ENCODE data around the gene KRT6C. TPM values are rescaled to one million over a fixed set of nuclear protein-coding genes. Genes with fewer than 3 reads are reported as not detected.

The KRT6C gene
- total RNA-seq, 2 experiments from 2014 or later = not detected

DNA sequence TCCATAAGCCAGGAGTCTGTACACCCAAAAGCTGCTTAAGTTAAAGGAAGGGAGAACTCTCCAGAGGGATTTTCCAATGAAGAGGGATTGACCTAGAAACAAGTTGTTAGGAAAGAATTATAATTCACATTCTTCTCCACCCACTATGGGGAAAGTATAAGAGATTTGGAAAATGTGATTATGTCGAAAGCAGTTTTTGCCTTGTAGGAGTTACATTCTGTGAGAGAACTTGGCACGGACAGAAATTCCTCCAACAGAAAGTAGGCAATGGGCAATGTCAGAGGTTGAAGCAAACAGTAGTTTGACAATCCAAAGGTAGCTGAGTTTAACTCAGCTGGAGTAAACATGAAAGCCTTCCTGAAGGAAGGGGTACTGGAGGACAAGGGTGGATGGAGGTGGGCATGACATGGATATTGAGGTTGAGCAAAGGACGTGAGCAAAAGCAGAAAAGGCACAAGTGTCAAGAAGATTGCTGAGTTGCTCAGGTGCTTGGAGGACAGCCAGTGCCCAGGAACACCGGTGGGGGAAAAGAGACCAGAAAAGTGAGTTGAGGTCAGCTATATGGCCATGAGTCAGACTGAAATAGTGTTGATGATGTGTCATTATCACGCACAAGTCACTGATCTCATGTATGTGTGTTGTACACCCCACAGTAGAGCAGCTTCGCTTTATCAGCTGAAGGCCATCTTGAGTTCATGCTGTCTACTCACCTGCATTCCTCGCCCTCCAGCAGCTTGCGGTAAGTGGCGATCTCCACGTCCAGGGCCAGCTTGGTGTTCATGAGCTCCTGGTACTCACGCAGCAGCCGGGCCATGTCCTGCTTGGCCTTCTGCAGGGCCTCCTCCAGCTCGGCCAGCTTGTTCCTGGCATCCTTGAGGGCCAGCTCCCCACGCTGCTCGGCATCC, 42.6 kb upstream of the KRT6C start:
- TF ChIP-seq, protein P1, sequence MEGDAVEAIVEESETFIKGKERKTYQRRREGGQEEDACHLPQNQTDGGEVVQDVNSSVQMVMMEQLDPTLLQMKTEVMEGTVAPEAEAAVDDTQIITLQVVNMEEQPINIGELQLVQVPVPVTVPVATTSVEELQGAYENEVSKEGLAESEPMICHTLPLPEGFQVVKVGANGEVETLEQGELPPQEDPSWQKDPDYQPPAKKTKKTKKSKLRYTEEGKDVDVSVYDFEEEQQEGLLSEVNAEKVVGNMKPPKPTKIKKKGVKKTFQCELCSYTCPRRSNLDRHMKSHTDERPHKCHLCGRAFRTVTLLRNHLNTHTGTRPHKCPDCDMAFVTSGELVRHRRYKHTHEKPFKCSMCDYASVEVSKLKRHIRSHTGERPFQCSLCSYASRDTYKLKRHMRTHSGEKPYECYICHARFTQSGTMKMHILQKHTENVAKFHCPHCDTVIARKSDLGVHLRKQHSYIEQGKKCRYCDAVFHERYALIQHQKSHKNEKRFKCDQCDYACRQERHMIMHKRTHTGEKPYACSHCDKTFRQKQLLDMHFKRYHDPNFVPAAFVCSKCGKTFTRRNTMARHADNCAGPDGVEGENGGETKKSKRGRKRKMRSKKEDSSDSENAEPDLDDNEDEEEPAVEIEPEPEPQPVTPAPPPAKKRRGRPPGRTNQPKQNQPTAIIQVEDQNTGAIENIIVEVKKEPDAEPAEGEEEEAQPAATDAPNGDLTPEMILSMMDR (IDR thresholded peaks at IDR 0.05) = no peak
- CTCF ChIA-PET = interaction anchor here (0.5 kb wide), 1 partner anchor 172 kb away, joined by 3 read pairs; no protein-coding TSS in a partner anchor
- Mint-ChIP-seq H3K4me1 (ENCODE audit: low read depth) (no peaks in the 10 kb centered on the region), H3K27me3 (peaks cover 6% of the 10 kb centered on the region), H3K27ac (no peak overlapping the region), H3K36me3 (ENCODE audit: low read depth) (no peaks in the 10 kb centered on the region), H3K9me3 (peaks cover 6% of the 10 kb centered on the region), H3K4me3 (no peak overlapping the region)
- ATAC-seq (no peak), DNase-seq (no peak)
- intact Hi-C loops (cut with micrococcal nuclease) = no loop called here
- POLR2A ChIA-PET = no interaction called here

- CTCF ChIA-PET = no interaction called here
- peaks cover 6% of the 10 kb centered on the region for H3K9me3 Mint-ChIP-seq
- ATAC-seq (no peak), DNase-seq (no peak)
- no peak overlapping the region for H3K27ac Mint-ChIP-seq
- peaks cover 6% of the 10 kb centered on the region for H3K27me3 Mint-ChIP-seq
- intact Hi-C loops (cut with micrococcal nuclease) = no loop called here
- no peaks in the 10 kb centered on the region for H3K36me3 Mint-ChIP-seq (ENCODE audit: low read depth)
- H3K4me3 Mint-ChIP-seq = no peak overlapping the region
- TF ChIP-seq, protein P1 (IDR thresholded peaks at IDR 0.05) = no peak
- H3K4me1 Mint-ChIP-seq (ENCODE audit: low read depth) = no peaks in the 10 kb centered on the region
- POLR2A ChIA-PET = no interaction called here
These were observed 41.7 kb upstream of the KRT6C start for GRCh38 chr12:52515319-52515646.

- Mint-ChIP-seq H3K27ac (no peak overlapping the region), H3K27me3 (peaks cover 9% of the 10 kb centered on the region), H3K4me3 (no peak overlapping the region), H3K4me1 (ENCODE audit: low read depth) (no peaks in the 10 kb centered on the region), H3K9me3 (peaks cover 6% of the 10 kb centered on the region), H3K36me3 (ENCODE audit: low read depth) (no peaks in the 10 kb centered on the region)
- intact Hi-C loops (cut with micrococcal nuclease) = no loop called here
- POLR2A ChIA-PET = no interaction called here
- no peak for DNase-seq
- CTCF ChIA-PET = no interaction called here
- ATAC-seq = no peak
- TF ChIP-seq, protein P1 (IDR thresholded peaks at IDR 0.05) = no peak
These were observed 41.1 kb upstream of the KRT6C start for GRCh38 chr12:52514471-52515318.

DNA sequence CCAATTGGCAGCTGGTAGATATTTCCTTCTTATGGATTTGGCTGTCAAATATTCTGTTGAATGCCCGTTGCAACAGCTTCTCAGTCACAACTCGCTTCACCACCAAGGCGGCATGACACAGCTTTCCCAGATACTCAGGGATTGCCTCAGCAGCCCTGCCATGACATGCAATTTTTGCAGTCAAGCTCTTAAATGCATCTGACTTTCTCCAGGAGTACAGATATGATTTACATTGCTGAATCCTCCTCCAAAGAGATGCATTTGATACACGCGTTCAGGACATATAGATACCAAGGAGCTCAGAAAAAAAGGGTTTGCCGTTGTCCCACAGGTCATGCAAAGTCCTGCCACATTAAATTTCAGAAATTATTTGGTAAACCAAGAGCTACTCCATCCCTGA, 40.1 kb upstream of the KRT6C start:
- H3K9me3 Mint-ChIP-seq = peaks cover 6% of the 10 kb centered on the region
- DNase-seq = no peak
- no peak for ATAC-seq
- intact Hi-C loops (cut with micrococcal nuclease) = no loop called here
- H3K27me3 Mint-ChIP-seq = peaks cover 13% of the 10 kb centered on the region
- no peaks in the 10 kb centered on the region for H3K36me3 Mint-ChIP-seq (ENCODE audit: low read depth)
- CTCF ChIA-PET = interaction anchor here (1.1 kb wide), 1 partner anchor 235 kb away, joined by 3 read pairs; no protein-coding TSS in a partner anchor
- H3K4me3 Mint-ChIP-seq = no peak overlapping the region
- TF ChIP-seq, protein P1 (IDR thresholded peaks at IDR 0.05) = no peak
- POLR2A ChIA-PET = interaction anchor here (1.1 kb wide), 1 partner anchor 14 kb away, joined by 3 read pairs; no protein-coding TSS in a partner anchor
- no peaks in the 10 kb centered on the region for H3K4me1 Mint-ChIP-seq (ENCODE audit: low read depth)
- H3K27ac Mint-ChIP-seq = no peak overlapping the region
